Activated T-cell treated with anti-CD3 and anti-CD28 coated beads for 1 hour (primary cell): Measurements from ENCODE around the gene COL4A2.

Source experiments
- DNase-seq: peaks from one replicate; pipeline ENCODE4 v3.0.0-alpha.2; 2020; ENCODE audit warnings: low read depth

The COL4A2 gene

GRCh38 chr13:110306960-110307766 lies at the start of gene COL4A2, which contains the start of gene COL4A1:
COL4A2 (plus strand) TSS chr13:110307284; CDS start chr13:110307904, 620 bp downstream.
COL4A1 (minus strand) TSS chr13:110307157; CDS start chr13:110307027, 130 bp downstream.
- no peak for DNase-seq

DNA sequence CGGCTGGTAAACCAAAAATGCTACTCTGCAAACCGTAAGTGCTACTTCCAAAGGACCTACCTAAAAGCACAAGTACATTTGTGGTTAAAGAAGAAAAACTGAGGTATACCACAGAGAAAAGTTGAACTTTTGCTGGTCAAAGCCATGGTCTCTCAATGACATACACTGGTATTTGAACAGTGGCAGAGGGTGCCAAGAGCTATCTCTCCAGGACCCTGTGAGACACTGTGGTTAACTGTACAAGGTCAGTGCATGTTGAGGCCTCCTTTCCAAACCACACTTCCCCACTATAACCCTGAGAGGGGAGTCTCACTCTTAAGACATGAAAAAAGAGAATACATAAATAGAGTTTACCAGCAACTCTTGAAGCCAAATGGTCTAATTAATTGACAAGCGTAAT lies 49.7 kb upstream of the COL4A2 start:
- DNase-seq, result no peak

- DNase-seq, result no peak
Measured at GRCh38 chr13:110258876-110259631, 48.0 kb upstream of the COL4A2 start.

- no peak for DNase-seq
Measured at GRCh38 chr13:110259651-110260050, 47.4 kb upstream of the COL4A2 start.

DNA sequence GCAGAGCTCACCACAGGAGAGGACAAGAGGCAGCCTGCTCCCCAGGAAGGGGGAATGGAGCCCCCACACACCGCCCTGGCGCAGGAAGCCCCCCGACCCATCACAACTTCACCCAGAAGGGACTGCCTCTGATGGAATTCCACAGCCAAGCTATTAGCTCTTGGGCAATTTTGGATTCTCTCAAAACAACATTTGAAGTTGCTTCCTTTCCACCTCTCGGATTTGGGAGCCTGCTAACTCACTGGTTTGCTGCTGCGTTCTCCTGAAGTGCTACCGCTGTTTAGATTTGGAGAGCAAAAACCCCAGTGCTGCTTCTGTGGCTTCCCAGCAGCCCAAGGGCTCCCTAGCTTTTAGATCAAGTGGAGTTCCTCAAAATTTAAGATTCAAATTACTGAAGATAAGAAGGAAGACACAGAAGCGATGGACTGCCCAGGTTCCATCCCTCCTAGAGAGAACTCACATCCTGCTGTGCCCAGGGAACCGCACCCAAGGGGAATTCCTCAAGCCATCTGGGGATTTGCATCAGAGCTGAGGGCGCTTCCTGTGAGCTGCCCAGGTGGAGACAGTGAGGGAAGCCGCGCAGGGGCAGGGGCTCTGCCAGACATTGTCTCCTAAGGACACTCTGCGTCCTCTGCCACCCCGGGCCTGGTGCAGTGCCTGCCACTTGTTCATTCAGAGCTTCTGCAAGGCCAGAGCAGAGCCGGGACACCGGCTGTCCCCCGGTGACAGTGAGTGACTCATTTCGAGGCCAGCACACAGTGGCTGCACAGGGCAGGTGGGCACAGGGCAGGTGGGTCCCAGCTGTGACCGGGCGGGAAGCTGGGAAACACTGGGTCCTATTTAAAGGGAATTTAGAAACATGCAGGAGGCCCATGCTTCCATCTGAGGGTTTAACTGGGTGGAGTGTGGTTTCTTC lies 45.7 kb upstream of the COL4A2 start:
- DNase-seq, result no peak

DNA sequence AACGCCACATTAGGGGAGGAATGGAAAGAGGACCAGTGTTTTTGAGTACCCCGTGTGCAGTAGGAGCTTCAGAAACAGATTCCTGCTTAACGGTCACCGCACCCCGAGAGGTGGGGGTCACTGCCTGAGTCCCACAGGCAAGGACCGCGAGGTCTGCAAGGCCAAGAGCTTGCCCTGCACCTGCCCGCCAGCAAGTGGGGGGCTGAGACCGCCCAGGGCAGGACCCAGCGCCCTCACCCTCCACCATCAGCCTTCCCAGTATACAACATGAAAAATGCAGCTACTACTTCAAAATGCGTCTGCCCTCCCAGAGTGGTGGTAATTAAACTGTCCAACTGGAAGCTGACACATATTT lies 45.0 kb upstream of the COL4A2 start:
- no peak for DNase-seq

DNA sequence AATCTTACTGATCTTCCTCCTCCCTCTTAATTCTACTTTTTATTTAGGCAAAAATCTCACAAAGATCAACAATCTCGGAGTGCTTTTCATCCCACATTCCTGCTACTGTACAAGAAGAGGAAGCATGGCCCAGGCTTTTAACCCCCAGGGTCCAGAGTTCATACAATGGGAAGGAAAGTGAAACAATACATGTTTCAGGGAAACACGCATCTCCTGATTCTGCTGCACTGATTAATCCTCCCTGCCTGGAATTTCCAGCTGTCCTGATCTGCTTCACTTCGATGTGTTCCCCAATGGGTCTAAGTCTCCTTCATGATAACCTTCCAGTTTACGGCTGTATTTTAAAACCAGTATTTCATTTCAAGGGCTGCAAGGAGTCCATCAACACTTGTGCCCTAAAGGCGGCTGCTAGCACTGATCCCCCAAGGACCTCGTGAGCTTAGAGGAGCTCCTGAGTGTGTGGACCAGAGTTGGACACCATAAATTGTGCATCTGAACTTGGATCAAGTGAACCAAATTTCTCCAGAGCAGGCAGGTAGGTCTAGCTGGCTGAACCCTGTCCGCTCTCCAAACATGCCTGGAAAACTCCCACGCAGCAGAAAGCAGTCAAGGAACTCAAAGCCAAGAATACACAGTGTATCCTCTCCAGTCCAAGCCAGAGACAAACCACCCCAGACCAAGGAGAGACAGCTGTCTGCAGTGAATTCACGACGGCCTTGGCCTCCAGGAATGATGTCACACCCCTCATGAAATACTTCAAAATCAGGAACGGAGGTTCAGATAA lies 44.4 kb upstream of the COL4A2 start:
- DNase-seq, result no peak

GRCh38 chr13:110263404-110263803 lies 43.7 kb upstream of the COL4A2 start:
- DNase-seq, result no peak

GRCh38 chr13:110263888-110264287 lies 43.2 kb upstream of the COL4A2 start:
- DNase-seq, result no peak

- no peak for DNase-seq
Measured at GRCh38 chr13:110264685-110265275, 42.3 kb upstream of the COL4A2 start.

GRCh38 chr13:110265341-110265681 lies 41.8 kb upstream of the COL4A2 start:
- DNase-seq, result no peak

DNA sequence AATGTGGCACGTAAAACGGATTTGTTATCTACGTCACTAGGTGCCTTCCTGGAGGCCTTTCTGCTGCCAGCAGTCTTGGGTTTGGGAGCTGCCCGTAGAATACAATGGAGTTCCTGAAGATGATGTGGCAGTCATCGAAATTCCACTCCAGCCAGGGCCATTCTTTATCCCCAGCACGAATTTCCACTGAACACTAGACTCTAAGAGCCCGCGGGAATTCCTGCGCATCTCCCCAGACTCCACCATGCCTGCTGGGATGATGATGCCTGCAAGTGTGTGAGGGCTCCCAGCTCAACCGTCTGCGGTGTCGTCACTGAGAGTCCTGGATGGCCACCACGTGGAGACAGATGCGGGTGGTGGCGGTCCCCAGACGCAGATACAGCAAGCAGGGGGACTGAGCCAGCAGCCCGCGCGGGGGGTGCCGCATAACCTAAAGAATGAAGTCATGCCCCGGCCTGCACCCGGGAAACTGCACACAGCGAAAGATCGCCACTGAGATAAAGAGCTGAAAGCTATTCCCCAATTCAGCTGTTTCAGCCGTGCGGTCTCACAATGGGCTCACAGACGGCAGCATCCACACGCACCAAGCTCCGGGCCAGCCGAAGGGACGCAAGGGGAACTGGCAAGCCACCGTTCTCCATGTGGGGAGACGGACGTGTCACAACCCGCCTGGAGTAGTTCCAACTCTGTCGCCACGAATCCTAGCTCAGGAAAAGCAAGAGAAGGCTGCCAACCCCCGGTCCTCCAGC lies 41.2 kb upstream of the COL4A2 start:
- DNase-seq, result no peak

- no peak for DNase-seq
Measured at GRCh38 chr13:110266431-110266809, 40.7 kb upstream of the COL4A2 start.

- no peak for DNase-seq
Measured at GRCh38 chr13:110266983-110267382, 40.1 kb upstream of the COL4A2 start.

GRCh38 chr13:110268061-110268460 lies 39.0 kb upstream of the COL4A2 start:
- DNase-seq, result no peak

GRCh38 chr13:110268576-110269185 lies 38.4 kb upstream of the COL4A2 start:
- DNase-seq, result no peak

- no peak for DNase-seq
Measured at GRCh38 chr13:110269509-110270185, 37.4 kb upstream of the COL4A2 start.

GRCh38 chr13:110270507-110270906 lies 36.6 kb upstream of the COL4A2 start:
- no peak for DNase-seq

DNA sequence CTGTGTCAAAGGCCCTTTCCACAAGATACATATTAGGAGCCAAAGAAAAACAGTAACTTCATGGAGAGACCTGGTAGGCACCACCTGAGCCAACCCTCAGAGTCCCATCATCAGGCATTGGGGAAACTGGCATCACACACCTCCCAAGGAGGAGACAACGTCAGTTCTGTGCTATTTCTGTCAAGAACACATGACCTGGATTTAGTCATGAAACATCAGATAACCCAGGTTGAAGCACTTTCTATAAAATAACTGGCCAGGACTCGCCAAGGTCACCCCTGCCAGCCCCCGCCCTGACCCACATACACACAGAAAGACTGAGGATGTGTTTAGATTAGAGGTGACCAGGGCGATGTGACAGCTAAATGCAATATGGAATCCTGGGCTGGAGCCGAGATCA lies 35.8 kb upstream of the COL4A2 start:
- DNase-seq, result no peak
